HEK293 (cell line): ENCODE data around the gene AIFM1.

ENCODE experiments used
- CTCF ChIP-seq: fragments of 450-650 bp; formaldehyde crosslinking; IDR thresholded peaks from 2 replicates; pipeline ENCODE4 v1.5.1; 2016; ENCODE audit warnings: missing biosample characterization, missing genetic modification characterization
- MEIS1 ChIP-seq: sonication (generic); formaldehyde crosslinking; IDR thresholded peaks from 2 replicates; pipeline ENCODE4 v1.8.1; 2022; ENCODE audit warnings: missing genetic modification reagents, mild to moderate bottlenecking, borderline replicate concordance
- SETDB1 ChIP-seq: IDR thresholded peaks from one replicate; pipeline ENCODE4 v1.6.1; 2017; ENCODE audit warnings: mild to moderate bottlenecking, low read length, moderate library complexity, mixed read lengths; ENCODE audit not compliant: insufficient read length
- SP3 ChIP-seq: fragments of 450-650 bp; formaldehyde crosslinking; IDR thresholded peaks from 2 replicates; pipeline ENCODE4 v1.5.1; 2016; ENCODE audit warnings: missing biosample characterization, missing genetic modification characterization
- TCF7L2 ChIP-seq: IDR thresholded peaks from 2 replicates; pipeline ENCODE4 v1.6.1; 2011; ENCODE audit warnings: low read depth, mild to moderate bottlenecking, inconsistent platforms, low read length, moderate library complexity, borderline replicate concordance
- YY1 ChIP-seq: fragments of 450-650 bp; formaldehyde crosslinking; IDR thresholded peaks from 2 replicates; pipeline ENCODE4 v1.5.1; 2018; ENCODE audit warnings: missing biosample characterization, missing genetic modification characterization
- ZNF112 ChIP-seq: fragments of 450-650 bp; formaldehyde crosslinking; IDR thresholded peaks from 2 replicates; pipeline ENCODE4 v1.5.0; 2017; ENCODE audit warnings: missing biosample characterization, missing genetic modification characterization
- ZNF121 ChIP-seq: fragments of 450-650 bp; formaldehyde crosslinking; IDR thresholded peaks from 2 replicates; pipeline ENCODE4 v1.5.1; 2016; ENCODE audit warnings: missing biosample characterization, missing genetic modification characterization
- ZNF174 ChIP-seq: fragments of 450-650 bp; formaldehyde crosslinking; IDR thresholded peaks from 2 replicates; pipeline ENCODE4 v1.5.0; 2017; ENCODE audit warnings: missing biosample characterization, mild to moderate bottlenecking, missing genetic modification characterization
- ZNF354C ChIP-seq: fragments of 450-650 bp; formaldehyde crosslinking; IDR thresholded peaks from 2 replicates; pipeline ENCODE4 v1.5.1; 2016; ENCODE audit warnings: missing biosample characterization, missing genetic modification characterization, low read depth, borderline replicate concordance

GRCh38 chrX:130120746-130121504 is 44.7 kb downstream of the AIFM1 start:
- TF ChIP-seq SP3 (tag by site-specific recombination): no peak
- TF ChIP-seq MEIS1 (CRISPR knock-in tag): no peak
- TF ChIP-seq CTCF: peak; percentile 95
- TF ChIP-seq ZNF112: no peak
- TF ChIP-seq ZNF354C (tag by site-specific recombination): no peak
- TF ChIP-seq ZNF121 (tag by site-specific recombination): no peak
- no peak for TF ChIP-seq ZNF174 (tag by site-specific recombination)
- no peak for TF ChIP-seq YY1 (tag by site-specific recombination)
- TF ChIP-seq SETDB1: no peak
- no peak for TF ChIP-seq TCF7L2
